GM12801 (cell line): ENCODE measurements around the gene MRM3.

Experiments
- TF ChIP-seq, protein P1 (sequence below): IDR thresholded peaks from one replicate; pipeline ENCODE4 v1.5.1; 2011; ENCODE audit warnings: control low read depth; ENCODE audit not compliant: insufficient read length; ENCODE audit errors: extremely low read depth

MRM3 gene

DNA sequence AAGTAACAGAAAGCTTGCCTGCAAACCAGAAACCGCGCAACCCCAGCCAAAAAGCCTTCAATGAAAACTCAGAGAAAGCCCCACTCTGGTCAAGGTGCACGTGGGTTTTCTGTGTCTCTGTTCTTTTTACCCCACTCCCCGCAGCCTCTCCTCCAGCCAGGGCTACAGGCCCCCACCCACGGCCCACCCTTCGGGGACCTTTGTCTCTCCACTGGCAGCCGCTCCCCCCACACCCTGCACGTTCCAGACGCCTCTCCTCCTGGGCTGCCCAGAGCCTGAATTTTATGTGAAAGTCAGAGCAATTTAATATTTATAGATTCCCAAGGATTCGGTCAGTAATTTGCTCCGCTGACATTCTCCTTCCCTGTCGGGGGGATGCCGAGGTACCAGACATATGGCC is 24.2 kb downstream of the MRM3 start:
- TF ChIP-seq, protein P1, sequence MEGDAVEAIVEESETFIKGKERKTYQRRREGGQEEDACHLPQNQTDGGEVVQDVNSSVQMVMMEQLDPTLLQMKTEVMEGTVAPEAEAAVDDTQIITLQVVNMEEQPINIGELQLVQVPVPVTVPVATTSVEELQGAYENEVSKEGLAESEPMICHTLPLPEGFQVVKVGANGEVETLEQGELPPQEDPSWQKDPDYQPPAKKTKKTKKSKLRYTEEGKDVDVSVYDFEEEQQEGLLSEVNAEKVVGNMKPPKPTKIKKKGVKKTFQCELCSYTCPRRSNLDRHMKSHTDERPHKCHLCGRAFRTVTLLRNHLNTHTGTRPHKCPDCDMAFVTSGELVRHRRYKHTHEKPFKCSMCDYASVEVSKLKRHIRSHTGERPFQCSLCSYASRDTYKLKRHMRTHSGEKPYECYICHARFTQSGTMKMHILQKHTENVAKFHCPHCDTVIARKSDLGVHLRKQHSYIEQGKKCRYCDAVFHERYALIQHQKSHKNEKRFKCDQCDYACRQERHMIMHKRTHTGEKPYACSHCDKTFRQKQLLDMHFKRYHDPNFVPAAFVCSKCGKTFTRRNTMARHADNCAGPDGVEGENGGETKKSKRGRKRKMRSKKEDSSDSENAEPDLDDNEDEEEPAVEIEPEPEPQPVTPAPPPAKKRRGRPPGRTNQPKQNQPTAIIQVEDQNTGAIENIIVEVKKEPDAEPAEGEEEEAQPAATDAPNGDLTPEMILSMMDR, result no peak

DNA sequence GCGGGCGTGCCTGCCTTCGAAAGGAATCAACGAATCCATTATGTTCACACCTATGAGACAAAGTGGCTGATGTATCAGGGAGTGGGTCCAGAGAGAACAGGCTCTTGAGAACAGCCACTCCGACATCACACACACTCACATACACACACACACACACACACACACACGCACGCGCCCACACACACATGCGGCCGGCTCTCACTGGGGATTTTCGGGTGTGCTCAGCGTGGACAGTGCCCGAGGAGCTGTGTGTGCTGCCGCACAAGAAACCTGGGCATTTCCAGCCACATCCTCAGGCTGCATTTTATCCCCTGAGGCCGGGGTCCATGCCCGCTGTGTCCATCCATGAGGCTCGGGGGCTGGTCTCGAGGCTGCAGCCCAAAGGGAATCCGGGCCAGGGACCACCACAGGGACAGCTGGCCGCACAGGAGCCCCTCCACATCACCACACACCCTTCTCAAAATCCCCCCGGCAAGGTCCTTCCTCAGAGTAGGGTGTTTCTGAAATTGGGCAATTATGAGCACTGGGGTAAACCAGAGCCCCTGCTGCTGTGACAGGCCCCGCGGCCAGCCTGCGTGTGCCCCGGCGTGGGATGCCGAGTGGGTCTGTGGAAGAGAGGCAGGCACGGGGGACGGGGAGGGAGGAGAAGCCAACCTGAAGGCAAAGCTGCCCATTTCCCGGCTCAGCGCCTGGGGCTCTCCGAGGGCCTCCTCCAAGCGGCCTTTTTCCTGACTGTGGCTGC is 24.8 kb downstream of the MRM3 start:
- TF ChIP-seq, protein P1, result no peak

DNA sequence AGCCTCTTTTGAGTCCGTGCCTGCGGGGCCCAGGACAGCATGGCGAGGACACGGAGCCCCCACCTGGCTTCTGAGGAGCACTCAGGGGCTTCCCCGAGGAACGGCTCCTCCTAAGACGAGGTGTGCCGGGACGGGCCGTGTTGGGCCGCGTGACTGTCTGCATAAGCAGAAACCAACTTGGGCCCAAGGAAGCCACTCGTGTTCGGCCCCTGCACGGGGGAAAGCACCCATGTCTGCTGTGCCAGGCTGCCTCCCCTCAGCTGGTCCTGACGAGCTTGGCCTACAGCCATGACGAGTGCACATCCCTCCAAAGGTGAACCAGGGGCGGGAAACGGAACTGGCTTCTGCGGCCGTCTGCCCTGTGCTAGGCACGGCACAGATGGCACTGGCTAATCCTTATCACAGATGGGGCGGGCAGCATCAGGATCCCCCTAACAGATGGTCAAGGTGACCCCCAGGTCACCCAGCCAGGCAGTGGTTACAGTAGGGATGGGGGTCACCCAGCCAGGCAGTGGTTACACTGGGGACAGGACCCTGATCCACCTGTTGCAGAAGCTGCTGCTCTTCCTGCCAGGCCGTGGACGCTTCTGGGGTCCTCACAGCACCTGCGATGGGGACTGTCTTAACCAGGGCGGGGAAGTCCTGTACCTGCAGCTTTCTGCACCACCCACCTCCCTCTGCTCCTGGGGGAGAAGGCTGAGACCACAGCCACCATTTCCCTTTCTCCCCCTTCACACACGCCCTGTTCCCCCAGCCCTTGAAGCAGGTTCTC is 25.6 kb downstream of the MRM3 start:
- TF ChIP-seq, protein P1, result no peak

DNA sequence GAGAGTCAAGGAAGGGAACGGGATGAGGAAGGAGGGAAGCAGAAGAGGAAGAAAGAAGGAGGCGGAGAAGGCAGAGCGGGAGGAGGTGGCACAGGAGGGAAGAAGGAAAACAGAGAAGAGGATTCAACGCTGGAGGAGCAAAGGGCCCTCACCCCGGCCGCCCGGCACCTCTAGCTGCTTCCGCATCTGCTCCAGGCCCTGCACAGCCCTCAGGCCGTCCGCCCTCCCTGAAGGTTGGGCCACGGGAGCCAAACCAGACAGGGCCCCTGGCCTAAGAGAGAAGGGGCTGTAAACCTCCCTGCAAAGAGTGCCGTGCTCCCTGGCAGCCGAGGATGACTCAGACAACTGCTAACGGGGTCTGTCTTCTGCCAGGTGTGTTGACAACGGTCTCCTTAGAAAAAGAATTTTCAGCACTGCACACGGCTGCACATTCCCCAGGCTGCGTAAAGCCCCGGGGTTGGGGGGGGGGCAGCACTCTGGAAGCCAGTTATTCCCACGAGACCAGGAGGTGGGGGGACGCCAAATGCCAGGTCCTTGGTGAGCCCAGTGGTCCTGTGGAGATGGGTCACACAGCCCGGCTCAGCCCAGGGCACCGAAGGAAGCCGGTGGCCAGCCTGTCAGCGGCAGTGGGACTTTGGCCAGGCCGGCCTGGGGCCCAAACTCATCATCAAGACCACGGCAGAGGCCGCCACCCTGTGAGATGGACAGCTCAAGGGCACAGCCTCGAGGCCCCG is 29.1 kb downstream of the MRM3 start:
- TF ChIP-seq, protein P1, result no peak

DNA sequence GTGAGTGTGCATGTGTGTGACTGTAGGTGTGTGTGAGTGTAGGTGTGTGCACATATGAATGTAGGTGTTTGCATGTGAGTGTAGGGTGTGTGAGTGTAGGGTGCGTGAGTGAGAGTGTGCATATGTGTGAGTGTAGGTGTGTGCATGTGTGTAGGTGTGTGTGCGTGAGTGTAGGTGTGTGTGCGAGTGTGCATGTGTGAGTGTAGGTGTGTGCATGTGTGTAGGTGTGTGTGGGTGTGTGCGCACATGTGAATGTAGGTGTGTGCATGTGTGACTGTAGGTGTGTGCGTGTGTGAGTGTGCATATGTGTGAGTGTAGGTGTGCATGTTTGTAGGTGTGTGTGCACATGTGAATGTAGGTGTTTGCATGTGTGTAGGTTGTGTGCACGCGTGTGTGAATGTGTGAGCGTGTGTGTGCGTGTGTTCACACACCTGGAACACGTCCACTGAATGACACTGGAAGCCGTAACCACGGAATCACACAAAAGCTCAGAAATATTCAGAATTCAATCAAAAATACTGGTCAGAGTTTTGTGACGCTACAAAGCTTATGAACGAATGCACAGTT is 30.6 kb downstream of the MRM3 start:
- TF ChIP-seq, protein P1, result no peak

DNA sequence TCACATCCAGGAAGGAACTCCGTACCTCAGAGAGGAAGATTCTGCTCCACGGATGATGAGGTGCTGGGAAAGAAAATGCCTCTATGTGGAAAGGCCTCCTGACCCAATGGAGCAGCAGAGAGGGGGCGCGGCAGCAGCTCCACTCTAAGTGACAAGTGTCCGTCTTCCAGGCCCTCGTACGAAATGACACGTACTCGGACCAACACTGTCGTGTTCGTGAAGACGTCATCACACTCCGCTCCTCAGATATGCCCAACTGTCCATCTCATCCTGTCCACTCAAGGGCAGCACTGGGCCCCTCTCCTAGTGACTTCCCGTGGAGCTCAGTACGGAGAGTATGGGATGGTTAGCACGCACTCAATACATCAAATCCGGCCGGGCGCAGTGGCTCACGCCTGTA is 32.2 kb downstream of the MRM3 start:
- TF ChIP-seq, protein P1, result no peak

DNA sequence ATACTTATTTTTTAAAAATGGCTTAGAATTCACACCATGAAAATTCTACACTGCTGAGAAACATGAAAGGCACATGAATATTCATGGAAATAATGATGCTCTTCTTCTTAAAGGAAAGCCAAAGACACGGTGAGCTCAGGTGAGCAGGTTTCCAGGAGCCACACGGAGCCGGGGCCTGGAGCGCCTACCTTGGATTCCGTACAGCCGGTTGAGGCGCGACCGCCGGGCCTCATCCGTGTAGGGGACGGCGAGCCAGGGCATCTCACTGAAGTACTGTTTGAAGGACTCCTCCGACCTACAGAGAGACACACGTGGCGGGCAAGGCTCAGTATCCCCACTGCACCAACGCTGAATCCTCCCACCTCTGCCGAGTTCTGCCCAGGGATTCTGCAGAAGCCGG is 37.1 kb downstream of the MRM3 start:
- TF ChIP-seq, protein P1, result no peak
